ENCODE measurements around the gene TCF7L1. TPM values are rescaled to one million over a fixed set of nuclear protein-coding genes. Genes with fewer than 3 reads are reported as not detected.
"Not testable (repeated sequence)": the region's sequence is repeated elsewhere in the genome, so short reads cannot be mapped to it uniquely, and the experiment has no call there.

Gene TCF7L1
- total RNA-seq, 1 donor from 2014 or later = 1.3 TPM

DNA sequence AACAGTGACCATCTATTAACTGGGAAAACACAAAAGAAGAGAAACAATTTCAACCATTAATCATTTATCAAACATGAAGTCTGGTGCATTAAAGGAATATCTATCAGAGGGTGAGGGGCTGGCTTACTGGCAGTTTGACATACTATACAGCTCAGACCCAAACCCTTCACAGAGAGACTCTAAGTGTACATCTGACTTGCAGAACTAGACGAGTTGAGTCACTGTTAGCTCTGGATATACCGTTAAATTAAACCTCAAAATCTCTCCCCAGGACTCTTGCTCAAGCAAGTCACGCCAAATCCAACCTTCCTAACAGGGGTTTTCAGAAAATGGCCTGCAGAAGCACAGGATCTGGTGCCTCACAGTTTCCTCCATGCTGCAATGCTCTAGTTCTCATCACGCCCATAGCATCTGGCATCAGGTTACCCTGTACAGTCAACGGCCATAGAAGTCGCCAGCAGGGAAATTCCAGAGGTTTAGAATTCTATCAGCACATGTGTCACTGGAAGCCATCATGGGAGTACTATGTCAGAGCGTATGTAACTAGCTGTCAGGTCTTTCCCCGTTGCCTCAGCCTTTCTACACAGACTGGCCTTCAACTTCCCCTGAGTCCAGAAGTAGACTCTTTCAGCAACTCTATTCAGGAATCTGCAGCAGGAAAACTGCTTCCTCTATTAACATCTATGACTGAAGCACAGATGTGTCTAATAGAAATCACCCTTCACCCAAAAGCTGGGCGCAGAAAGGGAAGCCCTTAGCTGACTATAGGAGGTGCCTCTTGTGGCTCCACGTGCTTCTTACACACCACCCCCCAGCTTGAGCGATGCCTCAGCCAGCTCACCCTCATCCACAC lies 185.3 kb downstream of the TCF7L1 start:
- peak; percentile 84 for DNase-seq (ENCODE audit: low read depth)
- H3K36me3 ChIP-seq (ENCODE audit: control insufficient read depth, insufficient read depth, low read length) = peaks cover 19% of the 10 kb centered on the region
- FAIRE-seq = no peak
- no peak overlapping the region for H3K4me3 ChIP-seq (ENCODE audit: low read depth, low read length)
- TF ChIP-seq, protein P1, sequence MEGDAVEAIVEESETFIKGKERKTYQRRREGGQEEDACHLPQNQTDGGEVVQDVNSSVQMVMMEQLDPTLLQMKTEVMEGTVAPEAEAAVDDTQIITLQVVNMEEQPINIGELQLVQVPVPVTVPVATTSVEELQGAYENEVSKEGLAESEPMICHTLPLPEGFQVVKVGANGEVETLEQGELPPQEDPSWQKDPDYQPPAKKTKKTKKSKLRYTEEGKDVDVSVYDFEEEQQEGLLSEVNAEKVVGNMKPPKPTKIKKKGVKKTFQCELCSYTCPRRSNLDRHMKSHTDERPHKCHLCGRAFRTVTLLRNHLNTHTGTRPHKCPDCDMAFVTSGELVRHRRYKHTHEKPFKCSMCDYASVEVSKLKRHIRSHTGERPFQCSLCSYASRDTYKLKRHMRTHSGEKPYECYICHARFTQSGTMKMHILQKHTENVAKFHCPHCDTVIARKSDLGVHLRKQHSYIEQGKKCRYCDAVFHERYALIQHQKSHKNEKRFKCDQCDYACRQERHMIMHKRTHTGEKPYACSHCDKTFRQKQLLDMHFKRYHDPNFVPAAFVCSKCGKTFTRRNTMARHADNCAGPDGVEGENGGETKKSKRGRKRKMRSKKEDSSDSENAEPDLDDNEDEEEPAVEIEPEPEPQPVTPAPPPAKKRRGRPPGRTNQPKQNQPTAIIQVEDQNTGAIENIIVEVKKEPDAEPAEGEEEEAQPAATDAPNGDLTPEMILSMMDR (IDR thresholded peaks at IDR 0.05; ENCODE audit: insufficient read depth, low read length, severe bottlenecking) = no peak
- no peaks in the 10 kb centered on the region for H3K27me3 ChIP-seq (ENCODE audit: control insufficient read depth, insufficient read depth, low read length)

DNA sequence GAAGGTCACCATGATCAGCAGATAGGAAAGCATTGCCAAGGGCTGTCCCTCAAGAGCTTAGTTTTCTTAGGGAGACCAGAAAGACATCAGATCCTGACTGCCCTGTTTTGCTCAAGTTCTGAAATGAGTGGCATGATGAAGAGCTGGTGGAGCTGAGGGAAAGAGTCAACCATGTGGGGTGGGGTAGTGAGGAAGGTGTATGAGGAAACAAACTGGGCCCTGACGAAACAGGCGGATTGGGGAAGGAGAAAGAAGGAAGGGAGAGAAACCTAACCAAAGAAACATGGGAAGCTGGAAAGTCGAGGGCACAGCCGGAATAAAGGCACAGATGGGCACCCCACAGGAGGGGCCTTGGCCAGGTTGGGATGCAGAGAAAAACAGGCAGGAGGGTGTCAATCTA lies 186.6 kb downstream of the TCF7L1 start:
- Histone ChIP-seq H3K36me3 (ENCODE audit: control insufficient read depth, insufficient read depth, low read length) (peaks cover 22% of the 10 kb centered on the region), H3K4me3 (ENCODE audit: low read depth, low read length) (no peak overlapping the region), H3K27me3 (ENCODE audit: control insufficient read depth, insufficient read depth, low read length) (no peaks in the 10 kb centered on the region)
- TF ChIP-seq, protein P1 (IDR thresholded peaks at IDR 0.05; ENCODE audit: insufficient read depth, low read length, severe bottlenecking) = no peak
- DNase-seq (ENCODE audit: low read depth) (no peak), FAIRE-seq (no peak)

DNA sequence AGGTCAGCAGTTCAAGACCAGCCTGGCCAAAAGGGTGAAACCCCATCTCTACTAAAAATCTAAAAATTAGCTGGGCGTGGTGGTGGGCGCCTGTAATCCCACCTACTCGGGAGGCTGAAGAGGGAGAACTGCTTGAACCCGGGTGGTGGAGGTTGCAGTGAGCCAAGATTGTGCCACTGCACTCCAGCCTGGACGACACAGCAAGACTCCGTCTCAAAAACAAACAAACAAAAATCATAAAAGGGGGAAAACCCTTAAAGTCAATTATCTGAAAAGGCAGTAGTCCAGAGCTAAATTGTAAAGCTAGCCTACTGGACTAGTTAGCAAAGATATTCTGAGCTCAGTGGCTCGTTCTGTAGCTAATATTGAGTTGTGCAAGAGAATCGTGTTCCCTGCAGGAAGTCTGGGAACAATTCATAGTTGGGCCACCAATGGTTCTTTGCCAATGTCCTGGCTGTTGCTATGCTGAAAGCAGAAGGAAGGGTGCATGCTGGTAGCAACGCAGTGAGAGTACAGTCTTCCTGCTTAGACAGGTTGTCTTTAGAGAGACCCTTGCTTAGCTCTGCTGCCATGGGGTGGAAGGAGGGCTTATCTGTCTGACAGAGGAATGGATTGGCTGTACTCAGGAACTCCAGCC lies 190.3 kb downstream of the TCF7L1 start:
- TF ChIP-seq, protein P1 (IDR thresholded peaks at IDR 0.05; ENCODE audit: insufficient read depth, low read length, severe bottlenecking) = no peak
- DNase-seq (ENCODE audit: low read depth) = no peak
- Histone ChIP-seq H3K36me3 (ENCODE audit: control insufficient read depth, insufficient read depth, low read length) (peaks cover 19% of the 10 kb centered on the region), H3K27me3 (ENCODE audit: control insufficient read depth, insufficient read depth, low read length) (no peaks in the 10 kb centered on the region), H3K4me3 (ENCODE audit: low read depth, low read length) (no peak overlapping the region)
- no peak for FAIRE-seq

DNA sequence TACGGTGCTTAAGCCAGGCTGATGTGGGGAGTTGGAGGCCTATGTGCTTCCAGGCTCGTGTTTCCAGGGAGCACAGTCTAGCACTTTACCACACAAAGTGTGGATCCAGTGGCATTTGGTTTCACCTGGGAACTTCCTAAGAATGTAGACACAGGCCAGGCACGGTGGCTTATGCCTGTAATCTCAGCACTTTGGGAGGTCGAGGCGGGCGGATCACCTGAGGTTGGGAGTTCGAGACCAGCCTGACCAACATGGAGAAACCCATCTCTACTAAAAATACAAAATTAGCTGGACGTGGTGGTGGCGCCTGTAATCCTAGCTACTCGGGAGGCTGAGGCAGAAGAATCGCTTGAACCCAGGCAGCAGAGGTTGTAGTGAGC lies 190.8 kb downstream of the TCF7L1 start:
- peaks cover 19% of the 10 kb centered on the region for H3K36me3 ChIP-seq (ENCODE audit: control insufficient read depth, insufficient read depth, low read length)
- not testable (repeated sequence) for DNase-seq (ENCODE audit: low read depth); FAIRE-seq; H3K27me3 ChIP-seq (ENCODE audit: control insufficient read depth, insufficient read depth, low read length); H3K4me3 ChIP-seq (ENCODE audit: low read depth, low read length)

DNA sequence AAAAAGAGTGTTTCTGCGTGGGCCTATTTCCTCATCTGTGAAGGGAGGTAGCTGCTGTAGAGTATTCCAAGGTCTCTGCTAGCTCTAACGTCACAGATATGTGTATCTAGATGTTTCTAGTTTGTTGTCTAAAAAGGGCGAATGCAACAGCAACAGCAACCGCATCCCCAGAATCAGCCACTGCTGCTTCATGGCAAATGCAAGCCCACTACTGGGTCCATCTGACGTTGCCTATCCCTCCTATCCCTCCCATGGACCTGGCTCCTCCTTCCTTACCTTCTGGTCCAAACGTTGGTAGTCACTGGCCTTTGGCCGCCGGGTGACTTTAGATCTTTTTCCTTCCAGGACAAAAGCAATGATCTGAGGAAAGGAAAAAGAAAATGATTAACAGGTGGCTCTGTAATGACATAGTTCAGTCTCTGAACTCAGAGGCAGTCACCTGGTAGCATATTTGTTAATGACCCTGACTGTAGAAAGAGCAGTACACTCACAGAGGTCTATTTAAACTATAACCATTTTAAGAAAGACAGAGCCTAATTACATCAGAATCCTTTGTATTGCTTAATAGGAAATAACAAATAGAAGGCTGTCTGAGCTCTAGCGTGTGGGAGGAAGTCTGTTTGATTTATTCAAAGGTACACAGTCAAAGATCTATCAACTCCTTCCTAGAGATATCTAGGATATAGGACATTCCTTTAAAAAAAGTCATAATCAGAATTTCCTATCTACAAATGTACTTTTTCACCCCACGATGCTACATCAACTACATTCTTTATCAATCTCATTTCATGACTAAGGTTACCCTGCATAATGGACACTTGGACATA lies 191.7 kb downstream of the TCF7L1 start:
- Histone ChIP-seq H3K27me3 (ENCODE audit: control insufficient read depth, insufficient read depth, low read length) (no peaks in the 10 kb centered on the region), H3K4me3 (ENCODE audit: low read depth, low read length) (peak overlapping the region; percentile 85), H3K36me3 (ENCODE audit: control insufficient read depth, insufficient read depth, low read length) (peaks cover 15% of the 10 kb centered on the region)
- DNase-seq (ENCODE audit: low read depth) (peak; percentile 55), FAIRE-seq (no peak)
- TF ChIP-seq, protein P1 (IDR thresholded peaks at IDR 0.05; ENCODE audit: insufficient read depth, low read length, severe bottlenecking) = no peak

DNA sequence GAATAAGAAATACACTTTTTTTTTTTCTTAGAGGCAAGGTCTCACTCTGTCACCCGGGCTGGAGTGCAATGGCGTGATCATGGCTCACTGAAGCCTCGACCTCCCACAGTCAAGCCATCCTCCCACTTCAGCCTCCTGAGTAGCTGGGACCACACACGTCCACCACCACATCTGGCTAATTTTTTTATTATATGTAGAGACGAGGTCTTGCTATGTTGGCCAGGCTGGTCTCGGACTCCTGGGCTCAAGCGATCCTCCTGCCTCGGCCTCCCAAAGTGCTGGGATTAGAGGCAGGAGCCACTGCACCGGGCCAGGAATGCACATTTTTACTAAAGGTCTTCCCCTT lies 192.2 kb downstream of the TCF7L1 start:
- Histone ChIP-seq H3K27me3 (ENCODE audit: control insufficient read depth, insufficient read depth, low read length) (no peaks in the 10 kb centered on the region), H3K36me3 (ENCODE audit: control insufficient read depth, insufficient read depth, low read length) (peaks cover 15% of the 10 kb centered on the region), H3K4me3 (ENCODE audit: low read depth, low read length) (peak overlapping the region; percentile 85)
- FAIRE-seq (no peak), DNase-seq (ENCODE audit: low read depth) (no peak)
- TF ChIP-seq, protein P1 (IDR thresholded peaks at IDR 0.05; ENCODE audit: insufficient read depth, low read length, severe bottlenecking) = no peak
